Activated naive CD4-positive, alpha-beta T cell (primary cell): ENCODE data around the gene TBC1D32.
"Not testable (repeated sequence)": the region's sequence is repeated elsewhere in the genome, so short reads cannot be mapped to it uniquely, and the experiment has no call there.

Source experiments
- DNase-seq, 4 experiments: peaks; one replicate each; lab custom pipeline; 2025; lab: John Stamatoyannopoulos, UW

TBC1D32 gene

DNA sequence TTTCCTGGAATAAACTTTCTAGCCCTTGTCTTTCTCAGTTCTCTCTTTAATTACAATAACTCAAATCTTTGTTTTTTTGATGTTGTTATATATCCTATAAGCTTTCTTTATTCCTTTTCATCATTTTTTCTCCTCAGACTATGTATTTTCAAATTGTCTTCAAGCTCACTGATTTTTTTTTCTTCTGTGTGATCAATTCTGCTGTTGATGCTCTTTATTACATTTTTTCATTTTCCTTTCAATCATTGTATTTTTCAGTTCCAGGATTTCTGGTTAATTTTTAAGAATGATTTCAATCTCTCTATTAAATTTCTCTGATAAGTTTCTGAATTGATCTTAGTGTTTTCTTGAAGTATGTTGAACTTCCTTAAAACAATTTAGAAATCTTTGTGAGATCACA, 209.7 kb downstream of the TBC1D32 start:
- no peak for DNase-seq

DNA sequence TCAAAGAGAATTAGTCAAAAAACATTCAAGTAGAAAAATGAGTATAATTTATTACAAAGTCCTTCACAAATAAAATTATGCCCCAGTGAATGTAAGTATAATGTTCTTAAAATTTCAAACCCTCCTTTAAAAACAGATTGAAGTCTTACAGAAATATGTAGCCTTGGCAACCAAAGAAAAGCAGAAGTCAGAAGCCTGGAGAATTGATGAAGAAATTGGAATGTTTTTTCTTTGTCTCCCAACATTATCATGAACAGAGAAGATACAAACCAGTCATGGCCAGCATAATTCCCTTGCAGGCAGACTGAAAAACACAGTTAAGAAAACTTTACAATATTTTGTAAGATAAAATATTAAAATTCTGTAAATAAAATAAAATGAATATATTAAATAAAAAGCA, 221.9 kb downstream of the TBC1D32 start:
- no peak for DNase-seq

DNA sequence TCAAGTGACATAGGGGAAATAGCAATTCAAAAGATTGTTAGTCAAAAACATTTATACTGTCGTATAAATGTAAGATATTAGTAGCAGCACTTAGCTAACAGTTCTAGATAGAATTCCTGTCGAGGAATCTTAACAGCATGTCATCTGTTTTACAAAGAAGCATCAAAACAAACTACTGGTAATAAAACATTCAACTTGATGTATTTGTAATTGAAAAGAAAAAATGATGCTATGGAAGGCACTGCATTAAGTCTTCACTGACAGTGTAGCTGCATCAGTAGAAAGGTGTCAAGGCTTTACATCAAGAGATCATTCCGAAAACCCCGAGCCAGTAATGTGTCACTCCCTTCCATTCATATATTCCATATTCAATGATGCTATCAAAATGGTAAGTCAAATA, 223.5 kb downstream of the TBC1D32 start:
- no peak for DNase-seq

DNA sequence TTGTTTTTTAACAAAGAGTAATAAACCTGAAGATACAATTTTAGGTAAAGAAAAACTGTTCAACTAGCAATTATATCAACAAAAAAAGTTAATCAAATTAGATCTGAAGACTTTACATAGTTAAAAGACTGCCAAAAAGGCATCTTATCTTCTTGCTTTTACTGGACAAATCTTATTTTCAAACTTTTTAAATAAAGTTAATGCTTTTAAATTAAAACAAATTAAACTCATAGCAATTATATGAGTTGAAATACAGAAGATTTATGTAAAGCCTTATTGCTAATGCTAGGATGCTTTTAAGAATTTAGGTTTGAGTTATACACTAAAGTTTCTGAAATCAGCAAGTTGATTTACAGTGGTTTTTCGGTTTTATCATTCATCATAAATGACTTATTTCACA, 227.3 kb downstream of the TBC1D32 start:
- DNase-seq: no peak

DNA sequence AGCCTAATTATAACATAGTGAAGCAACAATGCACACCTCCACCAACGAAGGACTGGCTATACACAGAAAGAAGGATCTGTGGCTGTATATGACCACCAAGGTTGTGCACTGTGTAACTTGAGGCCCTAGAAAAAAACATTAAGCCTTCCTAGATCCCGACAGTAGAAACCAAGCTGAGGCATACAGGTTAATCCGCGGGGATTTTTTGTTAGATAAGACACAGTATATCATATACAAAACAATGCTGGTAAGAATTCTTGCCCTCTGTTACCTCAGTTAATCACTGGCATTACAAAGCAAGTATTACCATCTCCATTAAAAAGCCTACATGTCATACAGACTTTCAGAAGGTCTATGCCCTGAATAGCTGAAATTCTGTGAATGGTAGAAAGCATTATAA, 228.8 kb downstream of the TBC1D32 start:
- no peak for DNase-seq

DNA sequence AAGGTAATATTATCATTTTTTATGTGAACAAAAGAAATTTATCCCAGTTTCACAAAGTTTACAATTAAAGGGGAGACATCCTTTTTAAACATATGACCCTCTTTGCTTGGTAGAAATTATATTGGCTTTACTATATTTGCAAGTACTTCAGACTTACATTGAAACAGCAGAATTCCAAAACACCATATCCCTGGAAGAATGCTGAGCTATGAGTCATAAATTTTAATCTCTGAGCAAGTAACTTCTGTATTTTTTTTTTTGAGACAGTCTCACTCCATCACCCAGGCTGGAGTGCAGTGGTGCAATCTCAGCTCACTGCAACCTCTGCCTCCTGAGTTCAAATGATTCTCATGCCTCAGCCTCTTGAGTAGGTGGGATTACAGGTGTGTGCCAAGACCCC, 240.4 kb downstream of the TBC1D32 start:
- no peak for DNase-seq

DNA sequence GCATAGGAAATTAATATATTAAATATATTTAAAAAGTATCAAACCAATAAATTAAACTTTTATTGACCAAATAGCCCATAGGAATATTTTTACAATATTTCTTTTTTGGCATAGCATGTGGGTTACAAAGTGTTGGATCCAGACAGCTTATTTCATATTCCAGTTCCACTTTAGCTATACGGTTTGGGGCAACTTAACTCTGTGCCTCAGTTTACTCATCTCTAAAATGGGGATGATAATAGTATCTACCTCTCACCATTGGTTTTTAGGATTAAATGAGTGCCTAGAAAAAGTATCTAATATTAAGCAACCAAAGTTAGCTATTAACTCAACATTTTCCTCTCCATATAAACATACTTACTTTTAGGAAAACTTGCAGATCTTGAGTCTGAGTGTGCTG, 243.8 kb downstream of the TBC1D32 start:
- no peak for DNase-seq

DNA sequence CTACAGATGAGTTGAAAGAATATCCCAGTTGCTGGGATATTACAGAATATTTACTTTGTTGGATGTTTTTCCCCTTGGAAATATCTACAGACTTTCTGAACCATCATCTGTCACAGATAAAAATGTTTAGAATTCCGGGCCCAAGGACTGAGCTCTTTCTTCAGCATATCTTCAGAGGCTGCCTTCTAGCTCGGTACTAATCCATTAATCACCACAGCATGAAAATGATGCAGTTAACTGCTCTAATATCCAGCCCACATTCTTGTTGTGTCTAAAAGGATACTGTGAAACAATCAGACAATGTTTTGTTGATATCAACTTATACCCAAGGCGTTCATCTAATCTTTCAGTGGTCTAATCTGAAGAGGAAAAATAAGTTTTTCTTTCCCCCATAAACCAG, 247.4 kb downstream of the TBC1D32 start:
- no peak for DNase-seq

DNA sequence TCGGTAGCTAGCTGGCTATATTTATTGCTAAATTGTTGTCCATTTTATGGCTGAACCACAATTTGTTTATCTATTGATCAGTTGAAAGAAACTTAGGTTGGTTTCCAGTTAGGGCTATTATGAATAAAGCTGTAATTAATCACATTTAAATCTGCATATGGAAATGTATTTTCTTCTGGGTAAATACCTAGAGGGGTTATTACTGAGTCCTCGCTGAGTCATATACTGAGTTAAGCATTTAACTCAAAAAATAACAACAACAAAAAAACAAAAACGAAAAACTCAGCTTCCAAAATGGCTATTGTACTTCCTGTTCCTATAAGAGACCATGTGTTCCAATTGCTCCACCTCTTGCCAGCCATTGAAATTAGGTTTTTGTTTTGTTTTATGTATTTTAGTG, 258.2 kb downstream of the TBC1D32 start:
- DNase-seq: no peak

DNA sequence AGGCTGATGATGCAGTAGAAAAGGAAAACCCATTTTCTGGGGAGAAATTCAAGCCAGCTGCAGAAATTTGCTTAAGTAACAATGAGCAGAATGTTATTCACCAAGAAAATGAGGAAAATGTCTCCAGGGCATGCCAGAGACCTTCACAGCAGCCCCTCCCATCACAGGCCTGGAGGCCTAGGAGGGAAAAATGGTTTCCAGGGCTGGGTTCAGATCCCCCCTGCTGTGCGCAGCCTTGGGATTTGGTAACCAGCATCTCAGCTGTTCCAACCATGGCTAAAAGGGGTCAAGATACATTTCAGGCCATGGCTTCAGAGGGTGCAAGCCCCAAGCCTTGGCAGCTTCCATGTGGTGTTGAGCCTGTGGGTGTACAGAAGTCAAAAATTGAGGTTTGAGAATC, 265.5 kb downstream of the TBC1D32 start:
- not testable (repeated sequence) for DNase-seq

DNA sequence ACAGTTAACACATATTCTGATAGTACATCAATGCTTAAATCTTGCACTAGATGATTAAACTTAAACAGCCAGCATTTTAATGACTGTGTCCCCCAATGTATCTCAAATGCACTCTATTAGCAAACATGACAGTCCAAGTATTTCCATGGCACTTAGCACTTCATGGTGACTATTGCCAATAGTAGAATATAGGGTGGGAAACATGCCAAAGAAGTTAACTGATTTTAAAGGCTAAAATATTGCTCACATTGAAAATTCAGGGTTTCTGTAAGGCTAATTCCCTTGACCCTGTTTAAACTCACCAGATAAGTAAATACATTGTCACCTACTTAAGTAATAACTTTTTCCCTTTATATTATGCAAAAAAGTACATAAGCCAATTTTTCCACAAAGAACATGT, 266.9 kb downstream of the TBC1D32 start:
- DNase-seq: no peak

DNA sequence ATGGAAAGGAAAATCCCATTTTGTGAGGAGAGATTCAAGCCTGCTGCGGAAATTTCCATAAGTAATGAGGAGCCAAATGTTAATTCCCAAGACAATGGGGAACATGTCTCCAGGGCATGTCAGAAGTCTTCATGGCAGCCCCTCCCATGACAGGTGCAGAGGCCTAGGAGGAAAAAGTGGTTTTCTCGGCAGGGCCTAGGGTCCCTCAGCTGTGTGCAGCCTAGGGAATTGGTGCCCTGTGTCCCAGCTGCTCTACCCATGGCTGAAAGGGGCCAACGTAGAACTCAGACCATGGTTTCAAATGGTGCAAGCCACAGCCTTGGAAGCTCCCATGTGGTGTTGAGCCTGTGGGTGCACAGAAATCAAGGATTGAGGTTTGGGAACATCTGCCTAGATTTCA, 269.9 kb downstream of the TBC1D32 start:
- DNase-seq: no peak

DNA sequence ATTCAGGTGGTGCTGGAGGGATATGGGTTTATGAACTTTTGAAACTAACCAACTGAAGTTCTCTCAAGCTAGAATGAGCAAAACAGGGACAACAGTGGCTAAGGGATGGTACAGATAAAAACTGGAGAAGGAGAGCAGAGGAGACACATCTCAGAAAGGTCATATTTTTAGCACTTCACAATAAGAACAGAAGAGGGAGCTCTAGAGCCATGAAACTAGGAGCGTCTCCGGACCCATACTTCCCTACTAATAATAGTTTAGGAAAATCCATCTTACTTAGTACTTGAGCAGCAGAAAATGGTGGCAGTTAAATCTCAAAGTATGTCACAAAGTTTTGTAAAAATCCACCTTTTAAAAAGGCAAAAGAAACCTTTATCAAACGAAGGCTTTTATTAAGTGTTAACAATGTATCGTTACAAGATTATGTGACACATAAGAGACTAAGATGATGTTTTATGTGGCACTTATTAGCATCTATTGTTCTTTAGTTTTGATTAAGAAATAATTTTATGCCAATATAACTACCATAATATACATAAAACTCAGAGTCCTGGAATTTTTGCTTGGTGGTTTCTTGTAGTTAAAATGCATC, 278.6 kb downstream of the TBC1D32 start:
- no peak for DNase-seq

DNA sequence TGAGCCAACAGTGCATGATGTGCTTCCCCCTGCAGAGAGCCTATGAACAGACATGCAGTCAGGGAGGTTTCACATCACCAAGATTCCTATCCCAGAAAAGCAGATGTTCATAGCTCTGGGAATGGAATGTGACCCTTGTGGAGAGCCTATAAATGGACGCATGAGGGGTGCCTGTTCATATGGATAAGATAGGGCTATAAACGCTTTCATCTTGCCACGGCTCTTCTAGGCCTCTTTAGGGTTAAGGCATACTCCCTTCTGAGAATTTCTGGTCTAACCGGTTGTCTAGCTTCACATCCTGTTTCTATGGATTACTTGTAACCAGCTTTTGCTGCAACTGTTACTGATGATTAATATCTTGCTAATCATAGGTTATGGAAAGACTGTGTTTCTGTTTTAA, 285.7 kb downstream of the TBC1D32 start:
- not testable (repeated sequence) for DNase-seq

DNA sequence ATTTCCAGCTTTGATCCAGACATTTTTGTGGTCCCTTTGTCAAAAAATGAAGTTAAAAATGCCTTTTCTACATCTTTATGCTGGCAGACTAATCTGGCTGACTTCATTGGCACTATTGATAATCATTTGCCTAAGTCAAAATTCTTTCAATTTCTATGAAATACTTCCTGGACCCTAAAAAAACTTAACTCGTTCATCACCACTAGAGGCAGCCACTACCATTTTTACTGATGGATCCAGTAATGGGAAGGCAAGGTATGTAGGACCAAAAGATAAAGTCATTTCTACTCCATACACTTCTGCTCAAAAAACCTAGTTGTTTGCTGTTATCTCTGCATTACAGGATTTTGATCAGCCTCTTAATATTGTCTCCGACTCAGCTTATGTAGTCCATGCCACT, 289.4 kb downstream of the TBC1D32 start:
- DNase-seq: not testable (repeated sequence)

DNA sequence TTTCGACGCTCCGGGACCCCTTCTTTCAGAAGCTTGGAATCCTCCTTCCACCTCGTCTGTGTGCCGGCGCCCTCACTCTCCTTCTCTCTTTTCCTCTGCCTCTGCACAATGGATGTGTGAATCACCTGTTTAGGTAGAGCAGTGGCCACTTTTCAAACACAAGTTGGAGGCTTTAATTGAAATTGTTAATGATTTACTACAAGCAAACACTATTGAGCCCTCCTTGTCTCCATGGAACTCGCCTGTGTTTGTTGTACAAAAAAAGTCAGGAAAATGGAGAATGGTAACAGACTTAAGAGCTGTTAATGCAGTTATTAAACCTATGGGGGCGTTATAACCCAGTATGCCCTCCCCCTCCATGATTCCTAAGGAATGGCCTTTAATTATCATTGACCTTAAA, 290.6 kb downstream of the TBC1D32 start:
- not testable (repeated sequence) for DNase-seq

DNA sequence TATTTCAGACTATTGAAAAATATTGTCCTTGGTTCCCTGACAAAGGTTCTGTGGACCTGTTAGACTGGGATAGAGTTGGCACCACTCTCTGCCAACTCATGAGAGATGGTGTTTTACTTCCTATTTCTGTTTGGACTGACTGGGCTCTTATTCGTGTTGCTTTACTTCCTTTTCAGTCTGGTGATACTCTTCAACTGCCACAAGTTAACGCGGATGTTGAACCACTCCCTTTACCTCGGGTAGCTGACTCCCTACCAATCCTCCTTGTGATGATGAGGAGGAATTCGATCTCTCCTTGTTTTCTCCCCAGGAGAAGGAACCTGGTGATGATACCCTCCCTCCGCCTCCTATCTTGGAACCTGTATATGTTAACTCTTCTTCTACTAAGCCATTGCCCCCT, 291.1 kb downstream of the TBC1D32 start:
- not testable (repeated sequence) for DNase-seq

DNA sequence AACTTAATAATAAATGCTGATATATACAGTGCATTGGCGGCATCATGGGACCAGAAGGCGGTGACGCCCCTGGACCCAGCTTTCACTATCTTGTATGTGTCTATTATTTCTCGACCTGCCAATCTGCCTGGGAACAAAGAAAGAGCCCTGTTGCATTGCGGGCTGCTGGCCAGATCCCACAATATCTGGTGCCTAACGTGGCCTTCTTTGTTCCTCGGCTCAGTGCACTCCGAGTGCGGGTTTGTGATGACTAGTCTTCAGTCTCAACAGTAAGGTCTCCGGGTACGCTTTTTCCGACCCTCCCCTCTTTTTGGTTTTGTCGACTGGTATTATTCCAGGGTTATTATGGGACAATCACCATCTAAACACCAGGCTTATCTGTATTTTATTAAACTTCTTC, 291.5 kb downstream of the TBC1D32 start:
- DNase-seq: no peak

DNA sequence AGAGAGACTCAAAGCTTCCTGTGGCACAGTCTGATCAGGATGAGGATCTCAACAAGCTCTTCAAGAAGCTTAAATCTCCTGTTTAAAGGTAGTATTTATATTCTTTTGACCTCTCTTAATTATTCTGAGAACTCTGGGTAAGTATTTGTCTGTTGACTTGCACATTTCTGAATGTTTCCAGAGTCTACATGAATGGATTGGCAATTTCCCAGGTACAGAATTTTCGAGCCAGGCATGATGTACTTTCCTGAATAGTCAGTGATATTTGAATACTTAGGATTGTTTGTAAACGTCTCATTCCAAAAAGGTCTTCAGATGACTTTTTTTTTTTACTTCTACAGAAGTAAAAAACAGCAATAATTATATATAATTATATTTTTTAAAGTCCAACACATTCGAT, 293.4 kb downstream of the TBC1D32 start:
- no peak for DNase-seq

DNA sequence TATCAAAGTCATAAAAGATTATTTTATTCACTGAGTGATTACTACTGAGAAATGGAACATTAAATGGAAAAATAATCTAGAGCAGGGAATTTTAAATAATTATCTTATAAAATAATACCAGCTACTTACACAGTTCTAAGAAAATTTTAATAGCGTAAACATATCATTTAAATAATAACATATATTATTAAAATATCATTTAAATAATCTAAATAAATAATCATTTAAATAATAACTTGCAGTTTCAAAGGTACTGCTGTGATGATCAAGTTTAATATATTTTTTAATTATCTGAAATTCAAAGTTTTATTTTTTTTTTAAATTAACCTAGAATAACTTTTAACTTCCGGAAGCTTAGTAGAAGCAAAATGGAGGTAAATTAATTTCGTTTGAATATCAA, 301.2 kb downstream of the TBC1D32 start:
- DNase-seq: no peak

DNA sequence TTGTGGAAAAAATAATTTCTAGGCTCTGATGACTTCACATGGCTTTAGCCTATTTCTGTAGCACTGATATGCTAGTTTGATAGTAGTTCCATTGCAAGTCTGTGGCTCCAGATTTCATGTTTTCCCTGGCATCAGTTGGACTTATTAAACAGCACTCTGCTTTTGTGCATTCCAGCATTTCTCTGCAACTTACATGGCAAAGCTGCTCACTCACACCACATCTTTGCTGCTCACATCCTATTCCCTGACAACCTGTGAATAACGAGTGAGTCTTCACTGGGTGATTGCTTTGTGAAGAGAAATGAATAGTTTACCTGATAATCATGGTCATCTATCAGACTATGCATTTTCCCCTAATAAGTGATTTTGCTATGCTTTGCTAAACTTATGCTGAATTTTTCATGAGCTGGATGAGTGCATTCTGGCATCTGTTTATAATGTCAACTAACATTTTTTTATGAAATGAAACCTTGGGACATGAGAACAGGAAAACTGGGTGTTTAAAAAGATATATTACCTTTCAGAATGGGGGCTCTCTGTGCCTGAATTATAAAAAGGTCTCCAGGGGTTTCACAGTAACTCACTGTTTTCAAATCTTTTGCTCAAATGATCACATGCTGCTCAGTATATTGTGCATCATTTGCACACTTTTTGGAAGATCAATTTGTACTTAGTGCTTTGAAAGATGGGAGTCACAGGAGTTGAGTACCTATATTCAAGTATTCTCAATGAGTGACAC, 301.8 kb downstream of the TBC1D32 start:
- no peak for DNase-seq
